SK-N-SH treated with all-trans-retinoic acid at 6 μM for 48 hours (cell line): ENCODE data around the gene CAAP1.

Source experiments
- ARNTL ChIP-seq: fragments of 450-650 bp; formaldehyde crosslinking; IDR thresholded peaks from 2 replicates; pipeline ENCODE4 v1.5.0; 2020; ENCODE audit warnings: low read depth, mild to moderate bottlenecking, moderate library complexity, borderline replicate concordance
- TF ChIP-seq, protein P1 (sequence below): fragments of 250-450 bp; sonication (Bioruptor Pico); IDR thresholded peaks from 2 replicates; pipeline ENCODE4 v1.8.0; 2020; ENCODE audit warnings: mild to moderate bottlenecking, moderate library complexity, borderline replicate concordance
- TF ChIP-seq, protein P2 (sequence below): fragments of 250-450 bp; sonication (Bioruptor Pico); IDR thresholded peaks from 2 replicates; pipeline ENCODE4 v1.5.0; 2020; ENCODE audit warnings: mild to moderate bottlenecking, moderate library complexity

DNA sequence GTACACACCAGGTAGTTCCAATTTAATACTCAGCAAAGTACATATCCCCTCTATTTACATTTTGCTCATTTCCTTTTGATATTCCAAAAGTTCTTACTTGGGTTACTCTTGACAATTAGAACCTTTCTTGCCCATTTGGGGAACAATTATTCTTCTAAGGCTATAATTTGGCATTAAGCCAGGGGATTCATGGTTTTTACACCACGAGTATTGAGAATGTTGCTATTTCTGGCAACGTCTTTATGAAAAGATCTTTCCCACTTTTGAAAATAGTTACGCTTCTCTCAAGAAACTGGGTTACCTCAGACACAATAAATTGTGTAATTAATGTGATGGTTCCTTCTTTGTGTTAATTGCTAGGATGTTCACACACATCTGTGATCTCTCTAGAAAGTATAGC is 11.5 kb upstream of the CAAP1 start:
- TF ChIP-seq, protein P1, sequence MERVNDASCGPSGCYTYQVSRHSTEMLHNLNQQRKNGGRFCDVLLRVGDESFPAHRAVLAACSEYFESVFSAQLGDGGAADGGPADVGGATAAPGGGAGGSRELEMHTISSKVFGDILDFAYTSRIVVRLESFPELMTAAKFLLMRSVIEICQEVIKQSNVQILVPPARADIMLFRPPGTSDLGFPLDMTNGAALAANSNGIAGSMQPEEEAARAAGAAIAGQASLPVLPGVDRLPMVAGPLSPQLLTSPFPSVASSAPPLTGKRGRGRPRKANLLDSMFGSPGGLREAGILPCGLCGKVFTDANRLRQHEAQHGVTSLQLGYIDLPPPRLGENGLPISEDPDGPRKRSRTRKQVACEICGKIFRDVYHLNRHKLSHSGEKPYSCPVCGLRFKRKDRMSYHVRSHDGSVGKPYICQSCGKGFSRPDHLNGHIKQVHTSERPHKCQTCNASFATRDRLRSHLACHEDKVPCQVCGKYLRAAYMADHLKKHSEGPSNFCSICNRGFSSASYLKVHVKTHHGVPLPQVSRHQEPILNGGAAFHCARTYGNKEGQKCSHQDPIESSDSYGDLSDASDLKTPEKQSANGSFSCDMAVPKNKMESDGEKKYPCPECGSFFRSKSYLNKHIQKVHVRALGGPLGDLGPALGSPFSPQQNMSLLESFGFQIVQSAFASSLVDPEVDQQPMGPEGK (CRISPR knock-in tag), result no peak
- TF ChIP-seq, protein P2, sequence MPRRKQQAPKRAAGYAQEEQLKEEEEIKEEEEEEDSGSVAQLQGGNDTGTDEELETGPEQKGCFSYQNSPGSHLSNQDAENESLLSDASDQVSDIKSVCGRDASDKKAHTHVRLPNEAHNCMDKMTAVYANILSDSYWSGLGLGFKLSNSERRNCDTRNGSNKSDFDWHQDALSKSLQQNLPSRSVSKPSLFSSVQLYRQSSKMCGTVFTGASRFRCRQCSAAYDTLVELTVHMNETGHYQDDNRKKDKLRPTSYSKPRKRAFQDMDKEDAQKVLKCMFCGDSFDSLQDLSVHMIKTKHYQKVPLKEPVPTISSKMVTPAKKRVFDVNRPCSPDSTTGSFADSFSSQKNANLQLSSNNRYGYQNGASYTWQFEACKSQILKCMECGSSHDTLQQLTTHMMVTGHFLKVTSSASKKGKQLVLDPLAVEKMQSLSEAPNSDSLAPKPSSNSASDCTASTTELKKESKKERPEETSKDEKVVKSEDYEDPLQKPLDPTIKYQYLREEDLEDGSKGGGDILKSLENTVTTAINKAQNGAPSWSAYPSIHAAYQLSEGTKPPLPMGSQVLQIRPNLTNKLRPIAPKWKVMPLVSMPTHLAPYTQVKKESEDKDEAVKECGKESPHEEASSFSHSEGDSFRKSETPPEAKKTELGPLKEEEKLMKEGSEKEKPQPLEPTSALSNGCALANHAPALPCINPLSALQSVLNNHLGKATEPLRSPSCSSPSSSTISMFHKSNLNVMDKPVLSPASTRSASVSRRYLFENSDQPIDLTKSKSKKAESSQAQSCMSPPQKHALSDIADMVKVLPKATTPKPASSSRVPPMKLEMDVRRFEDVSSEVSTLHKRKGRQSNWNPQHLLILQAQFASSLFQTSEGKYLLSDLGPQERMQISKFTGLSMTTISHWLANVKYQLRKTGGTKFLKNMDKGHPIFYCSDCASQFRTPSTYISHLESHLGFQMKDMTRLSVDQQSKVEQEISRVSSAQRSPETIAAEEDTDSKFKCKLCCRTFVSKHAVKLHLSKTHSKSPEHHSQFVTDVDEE (CRISPR knock-in tag), result no peak
- no peak for TF ChIP-seq ARNTL (CRISPR knock-in tag)
